Hematopoietic multipotent progenitor cell (in vitro differentiated cells): Measurements from ENCODE around the gene ABCC10. TPM values are rescaled to one million over a fixed set of nuclear protein-coding genes. Genes with fewer than 3 reads are reported as not detected.
A peak's percentile ranks its signal among the peaks of the same experiment; 100 is the strongest.
"Not testable (repeated sequence)": the region's sequence is repeated elsewhere in the genome, so short reads cannot be mapped to it uniquely, and the experiment has no call there.

Experiments used
- DNase-seq, 3 donors: peaks; one replicate each; pipeline ENCODE4 v3.0.0-alpha.2; 2011 to 2015; ENCODE audit warnings: low read depth in 2 of 3, low spot score in 2 of 3
- total RNA-seq: library from RNA; depleted of rRNA; stranded (reverse); fragments of >200 nt; gene quantifications from one replicate; pipeline ENCODE4 v1.2.3, GENCODE V29; 2012

ABCC10 gene
- total RNA-seq, 1 donor = 25.9 TPM

- no peak for DNase-seq
Observed at GRCh38 chr6:43405354-43405753, 22.0 kb upstream of the ABCC10 start.

GRCh38 chr6:43407296-43407695 lies 20.0 kb upstream of the ABCC10 start:
- no peak for DNase-seq

GRCh38 chr6:43408259-43408658 lies 19.1 kb upstream of the ABCC10 start:
- DNase-seq = no peak

GRCh38 chr6:43410776-43411175 lies 16.6 kb upstream of the ABCC10 start:
- DNase-seq = not testable (repeated sequence)

- DNase-seq = no peak
Observed at GRCh38 chr6:43412541-43412940, 14.8 kb upstream of the ABCC10 start.

GRCh38 chr6:43413002-43413401 lies 14.3 kb upstream of the ABCC10 start:
- DNase-seq = no peak

GRCh38 chr6:43415275-43415674 lies 12.1 kb upstream of the ABCC10 start:
- not testable (repeated sequence) for DNase-seq

GRCh38 chr6:43416935-43417334 lies 10.4 kb upstream of the ABCC10 start:
- DNase-seq = no peak

- DNase-seq = no peak
Observed at GRCh38 chr6:43420012-43420709, 7.2 kb upstream of the ABCC10 start.

GRCh38 chr6:43421831-43422230 lies 5.5 kb upstream of the ABCC10 start:
- DNase-seq = no peak

- not testable (repeated sequence) for DNase-seq
Observed at GRCh38 chr6:43425083-43425482, 2.3 kb upstream of the ABCC10 start.

- no peak for DNase-seq
Observed at GRCh38 chr6:43426928-43427405, 374 bp upstream of the ABCC10 start.

GRCh38 chr6:43428112-43428570 lies 800 bp downstream of the ABCC10 start:
- DNase-seq = peak in 1 of 3 donors; percentile 5

- no peak for DNase-seq
Observed at GRCh38 chr6:43428874-43429273, 1.5 kb downstream of the ABCC10 start.

GRCh38 chr6:43432009-43432945 lies 4.9 kb downstream of the ABCC10 start:
- DNase-seq = no peak

GRCh38 chr6:43433148-43433547 lies 5.8 kb downstream of the ABCC10 start:
- DNase-seq = no peak

- no peak for DNase-seq
Observed at GRCh38 chr6:43434001-43434840, 6.9 kb downstream of the ABCC10 start.

GRCh38 chr6:43434943-43435342 lies 7.6 kb downstream of the ABCC10 start:
- no peak for DNase-seq

GRCh38 chr6:43435682-43436437 lies 8.5 kb downstream of the ABCC10 start:
- DNase-seq = no peak
